HepG2 (cell line): ENCODE results near the gene SPAG9. TPM values are rescaled to one million over a fixed set of nuclear protein-coding genes. Genes with fewer than 3 reads are reported as not detected.

Experiments used
- ATAC-seq: fragments of 200-7000 bp; cut with Tn5 transposase; 3 replicates; pipeline ENCODE4 v1.9.1; 2020; ENCODE audit warnings: mild to moderate bottlenecking, moderate library complexity
- BruUV-seq: library from RNA; stranded (reverse); fragments of 400-500 nt; replicated peaks from 2 replicates; lab custom pipeline; 2021; lab: Mats Ljungman, UMichigan
- CTCF ChIA-PET: fragments of 300-600 bp; formaldehyde crosslinking; extraction: SDS; loops from one replicate; lab custom pipeline; 2021; ENCODE audit warnings: low total read pairs, inconsistent platforms, low intra/inter-chr PET ratio; lab: Yijun Ruan, JAX
- POLR2A ChIA-PET: fragments of 350-600 bp; sonication (Branson Sonifier 250); formaldehyde crosslinking; loops from one replicate; lab custom pipeline; 2020; ENCODE audit warnings: antibody characterized with exemption, inconsistent platforms; lab: Yijun Ruan, JAX
- DNase-seq: peaks from one replicate; pipeline ENCODE4 v3.0.0-alpha.2; 2015; ENCODE audit warnings: low spot score
- FAIRE-seq: peaks from 3 replicates; lab custom pipeline; 2011; peaks lifted over from hg19 to GRCh38; lab: Jason Lieb, UNC
- H2AFZ ChIP-seq: one replicate; pipeline ENCODE4 v1.6.1; 2011; ENCODE audit warnings: low read length, inconsistent platforms
- H3K27ac ChIP-seq: fragments of 300-600 bp; 3 replicates; pipeline ENCODE4 v1.8.0; 2011; ENCODE audit warnings: mixed run types, mild to moderate bottlenecking, mixed read lengths, low read length, inconsistent platforms; ENCODE audit not compliant: insufficient read depth; ENCODE audit errors: extremely low read length
- H3K27me3 ChIP-seq, 2 experiments: fragments of 200-600 bp in 1 of 2; 2 replicates in 1 of 2; 3 replicates in 1 of 2; pipeline versions ENCODE4 v1.6.0 to v1.8.0; 2011; ENCODE audit warnings: low read length in 2 of 2, mild to moderate bottlenecking in 2 of 2, moderate library complexity in 2 of 2, inconsistent platforms in 1 of 2; ENCODE audit not compliant: insufficient read depth in 2 of 2, control insufficient read depth in 1 of 2
- H3K36me3 ChIP-seq, 2 experiments: fragments of 200-600 bp in 1 of 2; replicated peaks in 1 of 2; 2 replicates in 1 of 2; 3 replicates in 1 of 2; pipeline versions ENCODE4 v1.5.1 to v1.8.0; 2011; ENCODE audit warnings: low read length in 2 of 2, inconsistent platforms in 1 of 2; ENCODE audit not compliant: insufficient read depth in 2 of 2, control insufficient read depth in 1 of 2
- H3K4me1 ChIP-seq: 2 replicates; pipeline ENCODE4 v1.5.1; 2012; ENCODE audit warnings: low read length, inconsistent platforms; ENCODE audit not compliant: insufficient read depth
- H3K4me2 ChIP-seq: 2 replicates; pipeline ENCODE4 v1.6.0; 2011; ENCODE audit warnings: low read depth, low read length, inconsistent platforms
- H3K4me3 ChIP-seq, 3 experiments: fragments of 200-600 bp in 1 of 3; sonication (generic), shearing (Covaris generic) in 1 of 3; replicated peaks in 1 of 3; 2 replicates each; pipeline ENCODE4 v1.5.1; 2011 to 2016; ENCODE audit warnings: low read length in 3 of 3, inconsistent platforms in 2 of 3, low read depth in 2 of 3, mild to moderate bottlenecking in 2 of 3, control low read depth in 1 of 3, mixed read lengths in 1 of 3; ENCODE audit not compliant: insufficient read depth in 1 of 3
- H3K79me2 ChIP-seq: one replicate; pipeline ENCODE4 v1.6.1; 2011; ENCODE audit warnings: low read length, inconsistent platforms; ENCODE audit not compliant: insufficient read depth
- H3K9ac ChIP-seq: 2 replicates; pipeline ENCODE4 v1.6.0; 2011; ENCODE audit warnings: mild to moderate bottlenecking, low read depth, low read length, inconsistent platforms; ENCODE audit not compliant: insufficient read depth
- H3K9me3 ChIP-seq: 2 replicates; pipeline ENCODE4 v1.5.1; 2012; ENCODE audit warnings: mild to moderate bottlenecking, low read length
- H4K20me1 ChIP-seq: 2 replicates; pipeline ENCODE4 v1.6.0; 2011; ENCODE audit warnings: inconsistent platforms, mild to moderate bottlenecking, low read length, moderate library complexity; ENCODE audit not compliant: insufficient read depth
- AKNA ChIP-seq: sonication (generic); formaldehyde crosslinking; IDR thresholded peaks from 2 replicates; pipeline ENCODE4 v1.4.0; 2020; ENCODE audit warnings: missing genetic modification reagents, borderline replicate concordance
- KLF11 ChIP-seq: IDR thresholded peaks from 2 replicates; pipeline ENCODE4 v1.6.1; 2016; ENCODE audit warnings: missing compliant biosample characterization
- MXI1 ChIP-seq: IDR thresholded peaks from 3 replicates; pipeline ENCODE4 v1.6.1; 2012; ENCODE audit warnings: low read depth, low read length, inconsistent platforms, borderline replicate concordance
- PBX2 ChIP-seq: IDR thresholded peaks from 2 replicates; pipeline ENCODE4 v1.6.1; 2016; ENCODE audit warnings: control low read depth
- RFX1 ChIP-seq: fragments of 450-650 bp; IDR thresholded peaks from 2 replicates; pipeline ENCODE4 v1.6.1; 2017
- RFX3 ChIP-seq: IDR thresholded peaks from 2 replicates; pipeline ENCODE4 v1.6.1; 2016; ENCODE audit warnings: missing biosample characterization, missing genetic modification reagents
- SAP130 ChIP-seq: IDR thresholded peaks from 2 replicates; pipeline ENCODE4 v1.6.1; 2016; ENCODE audit warnings: low read depth
- SCMH1 ChIP-seq: sonication (generic); formaldehyde crosslinking; IDR thresholded peaks from 2 replicates; pipeline ENCODE4 v1.9.0; 2021; ENCODE audit warnings: missing genetic modification reagents, mild to moderate bottlenecking, borderline replicate concordance
- SIN3A ChIP-seq: IDR thresholded peaks from 2 replicates; pipeline ENCODE4 v1.6.1; 2011; ENCODE audit warnings: low read depth, mild to moderate bottlenecking, control low read depth, low read length, borderline replicate concordance
- SRSF9 ChIP-seq: fragments of 200-400 bp; formaldehyde crosslinking; IDR thresholded peaks from 2 replicates; pipeline ENCODE4 v1.6.1; 2018; ENCODE audit warnings: borderline replicate concordance, mild to moderate bottlenecking, low read depth, low read length; ENCODE audit not compliant: insufficient read depth, poor library complexity, severe bottlenecking
- STAT5B ChIP-seq: sonication (generic); formaldehyde crosslinking; IDR thresholded peaks from 2 replicates; pipeline ENCODE4 v1.4.0; 2020; ENCODE audit warnings: missing genetic modification reagents
- TRIM22 ChIP-seq: fragments of 450-650 bp; IDR thresholded peaks from 2 replicates; pipeline ENCODE4 v1.6.1; 2017
- WGBS: methylation state at CpG from one replicate; pipeline ENCODE4 v1.1.6; 2017; ENCODE audit warnings: low lambda C conversion rate; 5-methylcytosine and 5-hydroxymethylcytosine counted together
- in situ Hi-C: cut with HindIII; loops from 2 replicates; pipeline ENCODE4 v1.10.0; 2017; ENCODE audit warnings: low pct_unique_long_range_greater_than_20kb; ENCODE audit not compliant: extremely low pct_ligation_motif_present
- intact Hi-C: fragments of 100-400 bp; cut with micrococcal nuclease; formaldehyde crosslinking; loops from one replicate; pipeline ENCODE4 v1.10.0; 2022; ENCODE audit not compliant: unreplicated experiment
- polyA plus RNA-seq, 8 experiments: library from polyadenylated mRNA; depleted of rRNA in 3 of 8; stranded (reverse) in 7 of 8; unstranded in 1 of 8; fragments of >200 nt; fragmentation: Illumina TruSeq in 4 of 8; extraction: Trizol in 4 of 8; gene quantifications; 2 replicates each; pipeline versions ENCODE4 v1.2.1 to v1.2.3, GENCODE V29; 2011 to 2016; ENCODE audit warnings: low read depth in 4 of 8, missing spikeins in 1 of 8, mixed read lengths in 1 of 8; ENCODE audit not compliant: insufficient read depth in 1 of 8
- total RNA-seq, 5 experiments: library from RNA; depleted of rRNA; stranded (reverse); fragments of >200 nt; fragmentation: Illumina TruSeq; extraction: Trizol; gene quantifications; 2 replicates each; pipeline ENCODE4 v1.2.3, GENCODE V29; 2016; ENCODE audit warnings: low read depth in 1 of 5

Gene SPAG9
- total and polyA plus RNA-seq, 2 of the 13 experiments (the other 11 are each of a cell fraction or from before 2014, with no cell fraction given) = 43.2 to 78.6 TPM

GRCh38 chr17:51128076-51128475, 7.4 kb upstream of the SPAG9 start:
- 52% methylated on average over 3 of the region's 3 CpGs for WGBS

More at GRCh38 chr17:51128076-51128475, 7.4 kb upstream of the SPAG9 start:
- H3K9me3 ChIP-seq = no peaks in the 10 kb centered on the region
- H3K4me1 ChIP-seq = peaks cover 72% of the 10 kb centered on the region
- peak overlapping the region; percentile 3 for H3K27ac ChIP-seq
- H3K36me3 ChIP-seq = no peaks in the 10 kb centered on the region
- in situ Hi-C loops (no loop called here), intact Hi-C loops (no loop called here)
- FAIRE-seq (no peak), DNase-seq (no peak), ATAC-seq (peak; percentile 5; the same call in 1 of the 3 replicates)
- TF ChIP-seq SIN3A (peak; percentile 64; the same call in 1 of the 2 replicates), PBX2 (CRISPR knock-in tag) (peak; percentile 60; the same call in 1 of the 2 replicates), RFX3 (CRISPR knock-in tag) (peak; percentile 91), RFX1 (peak; percentile 88), STAT5B (no peak), SCMH1 (no peak), SAP130 (CRISPR knock-in tag) (peak; percentile 61), MXI1 (peak; percentile 87; the same call in 2 of the 3 replicates), KLF11 (no peak), AKNA (CRISPR knock-in tag) (no peak), TRIM22 (no peak), SRSF9 (no peak)
- H2AFZ ChIP-seq = no peak overlapping the region
- H3K9ac ChIP-seq = no peak overlapping the region
- H3K79me2 ChIP-seq = no peaks in the 10 kb centered on the region
- ChIA-PET CTCF (no interaction called here), POLR2A (interaction anchor here (1.5 kb wide), 1 partner anchor 25 kb away, joined by 3 read pairs; the partner anchor contains the start of gene NME1)
- H3K27me3 ChIP-seq = no peaks in the 10 kb centered on the region
- H3K4me2 ChIP-seq = no peak overlapping the region
- H4K20me1 ChIP-seq = no peaks in the 10 kb centered on the region
- BruUV-seq = no TSS peak
- H3K4me3 ChIP-seq = no peak overlapping the region
